Spleen (tissue), 7 donors: ENCODE data around the gene RMC1.

Experiments
- POLR2A ChIP-seq, 3 donors: fragments of 450-650 bp; IDR thresholded peaks; one replicate each; pipeline ENCODE4 v1.5.1; 2017; ENCODE audit warnings: antibody characterized with exemption in 3 of 3, mild to moderate bottlenecking in 1 of 3
- TF ChIP-seq, protein P1 (sequence below), 11 experiments: fragments of 200-600 bp in 7 of 11; fragments of 450-650 bp in 4 of 11; sonication (generic) in 4 of 11; IDR thresholded peaks in 8 of 11; conservative IDR thresholded peaks in 3 of 11; 1 replicate in 7 of 11; 2 replicates in 4 of 11; pipeline versions ENCODE4 v1.4.0 to v1.8.0; 2016 to 2021; ENCODE audit warnings: antibody characterized with exemption in 11 of 11, inconsistent platforms in 4 of 11, mild to moderate bottlenecking in 1 of 11
- donor health status: DM: no; HTN: no; CAD: no; lungs with moderate emphysema.
- donor health status: DM: no; HTN: no; CAD: no.
- donor health status: DM: no; HTN: no; CAD: no.

DNA sequence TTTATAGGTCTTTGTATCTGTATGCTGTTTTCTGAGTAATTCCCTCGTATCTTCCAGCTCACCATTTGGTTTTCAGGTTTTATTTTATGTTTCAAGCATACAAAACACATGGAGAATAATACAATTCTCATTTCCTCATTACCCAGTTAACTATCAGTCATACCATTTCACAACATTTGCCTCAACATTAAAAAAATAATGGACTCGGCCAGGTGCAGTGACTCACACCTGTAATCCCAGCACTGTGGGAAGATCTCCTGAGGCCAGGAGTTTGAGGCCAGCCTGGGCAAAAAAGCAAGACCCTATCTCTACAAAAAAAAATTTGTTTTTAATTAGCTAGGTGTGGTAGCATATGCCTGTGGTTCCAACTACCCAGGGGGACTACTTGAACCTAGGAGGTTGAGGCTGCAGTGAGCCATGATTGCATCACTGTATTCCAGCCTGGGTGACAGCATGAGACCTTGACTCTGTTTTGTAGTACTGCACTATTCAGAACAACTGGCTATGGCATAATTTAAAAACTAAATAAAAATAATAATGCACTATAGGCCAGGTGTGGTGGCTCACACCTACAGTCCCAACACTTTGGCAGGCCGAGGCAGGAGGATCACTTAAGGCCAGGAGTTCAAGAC lies 62.7 kb downstream of the RMC1 start:
- no peak for TF ChIP-seq POLR2A (IDR thresholded peaks at IDR 0.05)
- TF ChIP-seq, protein P1, sequence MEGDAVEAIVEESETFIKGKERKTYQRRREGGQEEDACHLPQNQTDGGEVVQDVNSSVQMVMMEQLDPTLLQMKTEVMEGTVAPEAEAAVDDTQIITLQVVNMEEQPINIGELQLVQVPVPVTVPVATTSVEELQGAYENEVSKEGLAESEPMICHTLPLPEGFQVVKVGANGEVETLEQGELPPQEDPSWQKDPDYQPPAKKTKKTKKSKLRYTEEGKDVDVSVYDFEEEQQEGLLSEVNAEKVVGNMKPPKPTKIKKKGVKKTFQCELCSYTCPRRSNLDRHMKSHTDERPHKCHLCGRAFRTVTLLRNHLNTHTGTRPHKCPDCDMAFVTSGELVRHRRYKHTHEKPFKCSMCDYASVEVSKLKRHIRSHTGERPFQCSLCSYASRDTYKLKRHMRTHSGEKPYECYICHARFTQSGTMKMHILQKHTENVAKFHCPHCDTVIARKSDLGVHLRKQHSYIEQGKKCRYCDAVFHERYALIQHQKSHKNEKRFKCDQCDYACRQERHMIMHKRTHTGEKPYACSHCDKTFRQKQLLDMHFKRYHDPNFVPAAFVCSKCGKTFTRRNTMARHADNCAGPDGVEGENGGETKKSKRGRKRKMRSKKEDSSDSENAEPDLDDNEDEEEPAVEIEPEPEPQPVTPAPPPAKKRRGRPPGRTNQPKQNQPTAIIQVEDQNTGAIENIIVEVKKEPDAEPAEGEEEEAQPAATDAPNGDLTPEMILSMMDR (IDR thresholded peaks at IDR 0.05 in 8 of 11, conservative IDR thresholded peaks at IDR 0.05 in 3 of 11), result no peak
